ENCODE measurements around the gene RNF4.
"Not testable (repeated sequence)": the region's sequence is repeated elsewhere in the genome, so short reads cannot be mapped to it uniquely, and the experiment has no call there.

RNF4 gene

GRCh38 chr4:2510351-2511259, 41.7 kb downstream of the RNF4 start:
- in situ Hi-C loops (cut with MboI; ENCODE audit: low pct_unique_long_range_greater_than_20kb, low sequenced_read_pairs, unreplicated experiment): no loop called here
- no peak for TF ChIP-seq CTCF (IDR thresholded peaks at IDR 0.05; ENCODE audit: extremely low read depth, insufficient read depth, missing control alignments)
- no peak for DNase-seq (ENCODE audit: low spot score)

DNA sequence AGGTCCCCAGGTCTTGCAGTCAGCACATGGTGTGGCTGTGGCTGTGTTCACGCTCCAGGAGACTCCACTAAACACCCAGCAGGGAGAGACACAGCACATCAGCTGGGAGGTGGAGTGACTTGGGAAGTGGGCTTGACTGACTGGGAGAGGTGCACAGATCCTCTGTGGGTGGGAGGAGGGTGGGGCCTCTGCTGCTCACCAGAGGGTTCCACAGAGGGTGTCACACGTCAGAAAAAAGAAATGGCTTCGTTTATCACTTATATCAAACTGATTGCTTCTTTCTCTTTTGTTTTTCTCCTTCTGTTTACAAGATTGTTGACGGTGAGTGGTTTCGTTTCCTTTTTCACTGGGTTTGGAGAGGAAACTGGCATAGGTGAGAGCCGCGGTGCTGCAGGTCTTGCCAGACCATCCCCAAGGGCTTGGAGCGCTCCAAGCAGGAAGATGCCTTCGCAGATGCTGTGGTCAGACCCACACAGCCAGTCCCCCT, 42.8 kb downstream of the RNF4 start:
- in situ Hi-C loops (cut with MboI; ENCODE audit: low pct_unique_long_range_greater_than_20kb, low sequenced_read_pairs, unreplicated experiment): no loop called here
- no peak for TF ChIP-seq CTCF (IDR thresholded peaks at IDR 0.05; ENCODE audit: extremely low read depth, insufficient read depth, missing control alignments)
- DNase-seq (ENCODE audit: low spot score): peak; percentile 29

DNA sequence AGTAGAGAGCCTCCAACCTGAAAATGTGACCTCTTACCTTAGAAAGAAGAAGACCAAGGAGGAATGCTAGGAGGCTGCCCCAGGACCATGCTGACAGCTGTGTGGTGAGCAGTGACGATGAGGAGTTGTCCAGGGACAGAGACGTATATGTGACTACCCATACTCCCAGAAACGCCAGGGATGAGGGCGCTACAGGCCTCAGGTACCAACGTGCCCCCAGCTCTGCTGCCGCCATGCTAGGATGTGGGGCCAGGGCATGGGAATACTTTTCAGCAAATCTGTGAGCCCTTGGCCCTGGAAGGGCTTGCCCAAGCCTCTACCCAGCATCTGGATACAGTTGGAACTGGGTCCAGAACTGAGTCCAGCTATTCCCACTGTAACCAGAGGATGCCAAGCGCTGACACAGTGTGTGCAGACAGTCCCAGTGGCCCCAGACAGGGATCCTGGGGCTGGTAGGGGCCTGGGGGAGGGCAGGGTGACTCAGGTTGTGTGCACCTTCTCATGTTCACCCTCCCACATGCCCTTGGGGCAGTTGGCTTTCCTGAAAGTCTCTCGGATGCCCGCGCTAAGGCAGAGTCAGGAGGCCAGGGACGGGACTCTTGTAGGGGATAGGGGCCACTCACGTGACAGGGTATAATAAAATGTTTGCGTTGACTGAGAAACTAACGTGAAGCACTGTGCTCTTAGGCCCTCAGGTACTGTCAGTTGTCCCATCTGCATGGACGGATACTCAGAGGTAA, 43.7 kb downstream of the RNF4 start:
- DNase-seq (ENCODE audit: low spot score): peak; percentile 9
- in situ Hi-C loops (cut with MboI; ENCODE audit: low pct_unique_long_range_greater_than_20kb, low sequenced_read_pairs, unreplicated experiment): no loop called here
- no peak for TF ChIP-seq CTCF (IDR thresholded peaks at IDR 0.05; ENCODE audit: extremely low read depth, insufficient read depth, missing control alignments)

DNA sequence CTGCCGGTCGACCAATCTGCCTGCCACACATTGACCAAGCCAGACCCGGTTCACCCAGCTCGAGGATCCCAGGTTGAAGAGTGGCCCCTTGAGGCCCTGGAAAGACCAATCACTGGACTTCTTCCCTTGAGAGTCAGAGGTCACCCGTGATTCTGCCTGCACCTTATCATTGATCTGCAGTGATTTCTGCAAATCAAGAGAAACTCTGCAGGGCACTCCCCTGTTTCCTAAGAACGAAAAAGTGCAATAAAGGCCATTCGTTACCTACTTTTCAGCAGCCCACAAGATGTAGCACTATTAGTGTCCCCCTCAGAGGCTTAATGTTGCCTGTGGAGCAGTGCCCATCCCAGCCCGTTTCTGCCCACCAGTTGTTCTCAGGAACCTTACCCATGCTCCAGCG, 45.3 kb downstream of the RNF4 start:
- DNase-seq (ENCODE audit: low spot score); in situ Hi-C loops (cut with MboI; ENCODE audit: low pct_unique_long_range_greater_than_20kb, low sequenced_read_pairs, unreplicated experiment): not testable (repeated sequence)

DNA sequence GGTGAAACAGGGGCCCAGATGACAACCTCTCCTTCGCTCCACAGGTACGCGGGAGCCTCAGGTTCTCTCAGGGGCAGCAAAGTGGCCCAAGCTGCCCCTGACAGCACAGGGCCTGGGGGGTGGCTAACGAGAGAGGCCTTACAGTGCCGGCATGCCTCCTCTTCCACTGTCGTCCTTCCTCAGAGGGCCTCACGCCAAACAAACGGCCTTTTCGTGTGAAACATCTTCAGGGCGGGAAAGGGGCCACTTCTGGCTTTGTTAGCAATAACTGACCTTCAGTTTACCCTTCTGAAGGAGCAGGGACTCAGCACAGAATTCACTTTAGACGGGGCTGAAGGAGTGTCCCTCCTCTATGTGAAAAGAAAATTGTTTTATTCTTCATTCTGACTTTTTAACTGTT, 46.0 kb downstream of the RNF4 start:
- DNase-seq (ENCODE audit: low spot score); in situ Hi-C loops (cut with MboI; ENCODE audit: low pct_unique_long_range_greater_than_20kb, low sequenced_read_pairs, unreplicated experiment): not testable (repeated sequence)

GRCh38 chr4:2515830-2516550, 47.1 kb downstream of the RNF4 start:
- in situ Hi-C loops (cut with MboI; ENCODE audit: low pct_unique_long_range_greater_than_20kb, low sequenced_read_pairs, unreplicated experiment): no loop called here
- DNase-seq (ENCODE audit: low spot score): no peak
- TF ChIP-seq CTCF (IDR thresholded peaks at IDR 0.05; ENCODE audit: extremely low read depth, insufficient read depth, missing control alignments): no peak

DNA sequence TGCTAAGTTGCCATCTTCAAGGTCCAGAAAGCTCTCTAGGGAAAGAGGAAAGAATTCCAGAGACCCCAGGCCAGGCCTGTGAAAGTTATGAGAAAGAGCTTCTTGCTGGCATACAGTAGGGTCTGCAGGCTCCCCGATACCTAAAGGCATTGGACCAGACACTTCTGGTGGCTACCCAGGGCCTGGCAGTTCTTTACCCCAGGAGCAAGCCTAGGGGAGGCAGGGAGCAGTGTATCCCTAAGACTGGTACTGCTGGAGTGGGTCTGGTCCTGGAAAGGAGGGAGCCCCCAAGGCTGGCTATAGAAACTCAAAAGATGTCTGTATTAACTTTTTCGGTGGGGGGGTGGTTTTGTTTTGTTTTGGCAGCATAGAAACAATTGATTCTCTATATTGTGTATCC, 47.7 kb downstream of the RNF4 start:
- no peak for TF ChIP-seq CTCF (IDR thresholded peaks at IDR 0.05; ENCODE audit: extremely low read depth, insufficient read depth, missing control alignments)
- in situ Hi-C loops (cut with MboI; ENCODE audit: low pct_unique_long_range_greater_than_20kb, low sequenced_read_pairs, unreplicated experiment): no loop called here
- no peak for DNase-seq (ENCODE audit: low spot score)

Measured in GM13977 (cell line).